ENCODE data around the gene GJD3. TPM values are rescaled to one million over a fixed set of nuclear protein-coding genes. Genes with fewer than 3 reads are reported as not detected.

The GJD3 gene
- total and polyA plus RNA-seq, 12 donors, result 0.44 to 8.7 (median 1.9) TPM; not detected in 3

GRCh38 chr17:40323391-40324381 lies 40.9 kb downstream of the GJD3 start:
- Histone ChIP-seq H3K4me3 (peak overlapping the region in 1 of 4 donors; percentile 59), H3K27ac (peak overlapping the region; percentile 42 to 96 (median 72)), H3K9me3 (replicated peaks in 1 of 3) (no peaks in the 10 kb centered on the region), H3K36me3 (replicated peaks in 1 of 2) (no peaks in the 10 kb centered on the region), H3K27me3 (no peaks in the 10 kb centered on the region), H3K4me1 (replicated peaks in 1 of 2) (peaks cover 96 to 100% of the 10 kb centered on the region in 2 donors)
- WGBS, 4 donors, result 33 to 57% (median 38%) methylated on average over 6 to 10 of the region's 10 CpGs
- TF ChIP-seq POLR2A (IDR thresholded peaks at IDR 0.05) (no peak), CTCF (IDR thresholded peaks at IDR 0.05) (no peak)
- intact Hi-C loops (cut with DNase I), result no loop called here
- peak; percentile 70 to 87 (median 81) for DNase-seq

GRCh38 chr17:40322358-40323315 lies 41.9 kb downstream of the GJD3 start:
- peak; percentile 67 to 88 (median 79) for DNase-seq
- H3K4me3 ChIP-seq, result peak overlapping the region in 1 of 4 donors; percentile 59
- peak overlapping the region; percentile 42 to 96 (median 71) for H3K27ac ChIP-seq
- no peaks in the 10 kb centered on the region for H3K27me3 ChIP-seq
- no peaks in the 10 kb centered on the region for H3K36me3 ChIP-seq (replicated peaks in 1 of 2)
- WGBS, 4 donors, result 5 to 8% (median 7%) methylated on average over 7 to 19 of the region's 19 CpGs
- intact Hi-C loops (cut with DNase I), result no loop called here
- TF ChIP-seq POLR2A (IDR thresholded peaks at IDR 0.05) (peak; percentile 23 to 30), CTCF (IDR thresholded peaks at IDR 0.05) (no peak)
- H3K9me3 ChIP-seq (replicated peaks in 1 of 3), result no peaks in the 10 kb centered on the region
- peaks cover 88 to 94% of the 10 kb centered on the region in 2 donors for H3K4me1 ChIP-seq (replicated peaks in 1 of 2)

- DNase-seq, result peak in 5 of 7 donors; percentile 49 to 72 (median 67)
- WGBS, 4 donors, result 0 to 2% (median 0%) methylated on average over 4 of the region's 4 CpGs
- Histone ChIP-seq H3K27me3 (no peaks in the 10 kb centered on the region), H3K27ac (peak overlapping the region; percentile 42 to 96 (median 71)), H3K9me3 (replicated peaks in 1 of 3) (no peaks in the 10 kb centered on the region), H3K4me3 (peak overlapping the region in 1 of 4 donors; percentile 59), H3K4me1 (replicated peaks in 1 of 2) (peaks cover 87 to 94% of the 10 kb centered on the region in 2 donors), H3K36me3 (replicated peaks in 1 of 2) (no peaks in the 10 kb centered on the region)
- intact Hi-C loops (cut with DNase I), result no loop called here
- TF ChIP-seq CTCF (IDR thresholded peaks at IDR 0.05) (no peak), POLR2A (IDR thresholded peaks at IDR 0.05) (no peak)
These were observed 42.6 kb downstream of the GJD3 start for GRCh38 chr17:40321961-40322357.
